Measurements from ENCODE around the gene SULT1C3. TPM values are rescaled to one million over a fixed set of nuclear protein-coding genes. Genes with fewer than 3 reads are reported as not detected.

The SULT1C3 gene
- total and polyA plus RNA-seq, 2 of the 8 experiments (the other 6 are each of a cell fraction or from before 2014, with no cell fraction given): not detected

DNA sequence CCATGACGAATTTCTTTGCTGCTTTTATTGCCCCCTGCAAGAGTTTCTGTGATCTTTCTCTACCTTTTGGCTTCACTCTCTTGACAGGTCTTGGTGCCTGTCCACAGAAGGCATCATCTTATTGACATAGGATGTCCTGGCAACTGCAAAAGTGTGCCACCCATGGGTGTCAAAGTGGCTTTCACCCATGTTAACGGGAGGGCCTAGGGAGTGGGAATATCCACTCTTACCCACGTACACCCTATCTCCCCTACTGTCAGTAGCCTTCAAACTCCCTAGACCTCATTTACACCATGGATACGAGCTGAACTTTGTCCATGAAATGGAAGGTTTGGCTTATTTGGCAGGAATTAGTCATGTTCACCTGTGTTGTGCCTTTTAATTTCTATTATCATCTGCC, 16.2 kb upstream of the SULT1C3 start:
- Histone ChIP-seq H3K27me3 (replicated peaks in 1 of 4; ENCODE audit: control insufficient read depth in 3 of 4, extremely low read depth in 1 of 4, insufficient read depth in 3 of 4, low read length in 3 of 4) (no peaks in the 10 kb centered on the region), H3K9me3 (ENCODE audit: insufficient read depth in 2 of 2, low read depth in 1 of 2, low read length in 1 of 2) (peaks cover 15 to 20% of the 10 kb centered on the region in 2 experiments), H3K18ac (ENCODE audit: extremely low read depth, low read length) (no peak overlapping the region), H3K4me3 (ENCODE audit: extremely low read depth in 1 of 4, insufficient read depth in 2 of 4, low read depth in 3 of 4, low read length in 4 of 4) (no peak overlapping the region), H2BK12ac (ENCODE audit: low read depth, low read length) (no peak overlapping the region), H3K56ac (replicated peaks; ENCODE audit: insufficient read length, low read depth, low read length) (no peak overlapping the region), H3K23ac (ENCODE audit: insufficient read length) (no peak overlapping the region), H3K4me2 (ENCODE audit: insufficient read depth in 1 of 2, low read depth in 2 of 2, low read length in 2 of 2) (no peak overlapping the region), H4K20me1 (replicated peaks in 1 of 2; ENCODE audit: control insufficient read depth in 1 of 2, insufficient read depth in 2 of 2, low read length in 2 of 2) (no peaks in the 10 kb centered on the region), H3K27ac (ENCODE audit: low read depth, low read length) (no peak overlapping the region), H3K79me2 (ENCODE audit: control insufficient read depth in 1 of 2, insufficient read depth in 2 of 2, low read length in 2 of 2) (no peaks in the 10 kb centered on the region), H4K5ac (ENCODE audit: insufficient read length, low read depth, low read length) (no peak overlapping the region), H2BK5ac (ENCODE audit: low read depth, low read length) (no peak overlapping the region), H3K23me2 (ENCODE audit: low read depth, low read length) (no peaks in the 10 kb centered on the region), H4K91ac (replicated peaks; ENCODE audit: insufficient read length, low read length) (no peak overlapping the region), H2AK5ac (ENCODE audit: low read depth, low read length) (no peak overlapping the region), H2BK20ac (ENCODE audit: low read length) (no peak overlapping the region), H3K79me1 (ENCODE audit: low read depth, low read length) (no peaks in the 10 kb centered on the region), H3K14ac (ENCODE audit: insufficient read length) (no peak overlapping the region), H4K8ac (ENCODE audit: extremely low read depth, insufficient read depth, low read length) (no peak overlapping the region), H3K9ac (replicated peaks in 1 of 4; ENCODE audit: extremely low read depth in 1 of 4, low read depth in 3 of 4, low read length in 3 of 4) (no peak overlapping the region), H2BK15ac (ENCODE audit: low read length) (no peak overlapping the region), H3K36me3 (ENCODE audit: control insufficient read depth in 2 of 4, insufficient read depth in 4 of 4, low read length in 3 of 4) (no peaks in the 10 kb centered on the region; a peak in 2 of 8 replicates), H3K4ac (replicated peaks; ENCODE audit: insufficient read length, low read depth, low read length) (no peak overlapping the region), H2BK120ac (replicated peaks; ENCODE audit: low read depth, low read length) (no peak overlapping the region), H3K4me1 (replicated peaks in 1 of 4; ENCODE audit: control insufficient read depth in 3 of 4, insufficient read depth in 4 of 4, low read length in 3 of 4) (no peaks in the 10 kb centered on the region), H2AFZ (ENCODE audit: low read length) (no peak overlapping the region)
- 84% methylated on average over 4 of the region's 4 CpGs; no CpG with 5 or more reads in 1 of the 2 experiments for WGBS, 2 experiments (ENCODE audit: extremely low coverage in 1 of 2, insufficient coverage in 1 of 2, insufficient read length in 1 of 2, insufficient replicate concordance in 2 of 2, low coverage in 1 of 2, low lambda C conversion rate in 2 of 2, missing lambda C conversion rate in 1 of 2)
- DNase-seq (ENCODE audit: low read depth in 1 of 2, low spot score in 2 of 2) (no peak), FAIRE-seq (no peak)
- ChIA-PET CTCF (ENCODE audit: partially characterized antibody) (no interaction called here), POLR2A (ENCODE audit: partially characterized antibody) (no interaction called here)
- TF ChIP-seq BACH1 (IDR thresholded peaks at IDR 0.05; ENCODE audit: low read length) (no peak), NRF1 (IDR thresholded peaks at IDR 0.05; ENCODE audit: low read depth, low read length) (no peak), ASH2L (IDR thresholded peaks at IDR 0.05; ENCODE audit: low read length) (no peak), TAF1 (IDR thresholded peaks at IDR 0.05; ENCODE audit: low read depth, low read length) (no peak), EP300 (IDR thresholded peaks at IDR 0.05; ENCODE audit: borderline replicate concordance in 1 of 2, low read depth in 2 of 2, low read length in 2 of 2) (no peak)

Data from H1 (cell line).